ENCODE measurements around the gene ST7.

DNA sequence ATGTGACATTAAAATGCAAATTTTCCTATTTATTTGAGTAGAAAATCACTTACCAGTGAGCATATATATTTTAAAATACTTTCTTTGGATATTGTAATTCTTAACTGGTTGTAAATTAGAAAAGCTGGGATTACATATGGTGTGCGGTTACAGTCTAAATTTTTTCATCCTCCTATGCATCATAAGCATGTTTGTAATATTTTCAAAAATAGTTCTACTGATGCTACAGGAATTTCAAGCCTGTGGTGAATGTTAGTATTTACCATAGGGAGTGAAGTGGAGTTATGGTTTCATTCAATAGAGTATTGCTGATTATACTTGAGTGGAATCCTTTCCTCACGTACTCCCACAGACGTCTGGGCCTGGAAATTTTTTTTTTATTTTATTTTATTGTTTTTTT is 34.6 kb upstream of the ST7 start:
- TF ChIP-seq, protein P1, sequence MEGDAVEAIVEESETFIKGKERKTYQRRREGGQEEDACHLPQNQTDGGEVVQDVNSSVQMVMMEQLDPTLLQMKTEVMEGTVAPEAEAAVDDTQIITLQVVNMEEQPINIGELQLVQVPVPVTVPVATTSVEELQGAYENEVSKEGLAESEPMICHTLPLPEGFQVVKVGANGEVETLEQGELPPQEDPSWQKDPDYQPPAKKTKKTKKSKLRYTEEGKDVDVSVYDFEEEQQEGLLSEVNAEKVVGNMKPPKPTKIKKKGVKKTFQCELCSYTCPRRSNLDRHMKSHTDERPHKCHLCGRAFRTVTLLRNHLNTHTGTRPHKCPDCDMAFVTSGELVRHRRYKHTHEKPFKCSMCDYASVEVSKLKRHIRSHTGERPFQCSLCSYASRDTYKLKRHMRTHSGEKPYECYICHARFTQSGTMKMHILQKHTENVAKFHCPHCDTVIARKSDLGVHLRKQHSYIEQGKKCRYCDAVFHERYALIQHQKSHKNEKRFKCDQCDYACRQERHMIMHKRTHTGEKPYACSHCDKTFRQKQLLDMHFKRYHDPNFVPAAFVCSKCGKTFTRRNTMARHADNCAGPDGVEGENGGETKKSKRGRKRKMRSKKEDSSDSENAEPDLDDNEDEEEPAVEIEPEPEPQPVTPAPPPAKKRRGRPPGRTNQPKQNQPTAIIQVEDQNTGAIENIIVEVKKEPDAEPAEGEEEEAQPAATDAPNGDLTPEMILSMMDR (IDR thresholded peaks at IDR 0.05; ENCODE audit: poor library complexity, severe bottlenecking) = no peak
- TF ChIP-seq, protein P2, sequence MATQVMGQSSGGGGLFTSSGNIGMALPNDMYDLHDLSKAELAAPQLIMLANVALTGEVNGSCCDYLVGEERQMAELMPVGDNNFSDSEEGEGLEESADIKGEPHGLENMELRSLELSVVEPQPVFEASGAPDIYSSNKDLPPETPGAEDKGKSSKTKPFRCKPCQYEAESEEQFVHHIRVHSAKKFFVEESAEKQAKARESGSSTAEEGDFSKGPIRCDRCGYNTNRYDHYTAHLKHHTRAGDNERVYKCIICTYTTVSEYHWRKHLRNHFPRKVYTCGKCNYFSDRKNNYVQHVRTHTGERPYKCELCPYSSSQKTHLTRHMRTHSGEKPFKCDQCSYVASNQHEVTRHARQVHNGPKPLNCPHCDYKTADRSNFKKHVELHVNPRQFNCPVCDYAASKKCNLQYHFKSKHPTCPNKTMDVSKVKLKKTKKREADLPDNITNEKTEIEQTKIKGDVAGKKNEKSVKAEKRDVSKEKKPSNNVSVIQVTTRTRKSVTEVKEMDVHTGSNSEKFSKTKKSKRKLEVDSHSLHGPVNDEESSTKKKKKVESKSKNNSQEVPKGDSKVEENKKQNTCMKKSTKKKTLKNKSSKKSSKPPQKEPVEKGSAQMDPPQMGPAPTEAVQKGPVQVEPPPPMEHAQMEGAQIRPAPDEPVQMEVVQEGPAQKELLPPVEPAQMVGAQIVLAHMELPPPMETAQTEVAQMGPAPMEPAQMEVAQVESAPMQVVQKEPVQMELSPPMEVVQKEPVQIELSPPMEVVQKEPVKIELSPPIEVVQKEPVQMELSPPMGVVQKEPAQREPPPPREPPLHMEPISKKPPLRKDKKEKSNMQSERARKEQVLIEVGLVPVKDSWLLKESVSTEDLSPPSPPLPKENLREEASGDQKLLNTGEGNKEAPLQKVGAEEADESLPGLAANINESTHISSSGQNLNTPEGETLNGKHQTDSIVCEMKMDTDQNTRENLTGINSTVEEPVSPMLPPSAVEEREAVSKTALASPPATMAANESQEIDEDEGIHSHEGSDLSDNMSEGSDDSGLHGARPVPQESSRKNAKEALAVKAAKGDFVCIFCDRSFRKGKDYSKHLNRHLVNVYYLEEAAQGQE (IDR thresholded peaks at IDR 0.05; ENCODE audit: borderline replicate concordance) = no peak
- TF ChIP-seq EZH2 (IDR thresholded peaks at IDR 0.05; ENCODE audit: borderline replicate concordance, insufficient read depth, low read length, poor library complexity, severe bottlenecking) (no peak), POLR2AphosphoS5 (IDR thresholded peaks at IDR 0.05) (no peak), SMC3 (conservative IDR thresholded peaks at IDR 0.05; ENCODE audit: poor library complexity) (no peak), EP300 (conservative IDR thresholded peaks at IDR 0.05; ENCODE audit: poor library complexity, severe bottlenecking) (no peak), RAD21 (conservative IDR thresholded peaks at IDR 0.05) (no peak)
